Myocyte (in vitro differentiated cells): ENCODE results near the gene KIFC3. TPM values are rescaled to one million over a fixed set of nuclear protein-coding genes. Genes with fewer than 3 reads are reported as not detected.
A peak's percentile ranks its signal among the peaks of the same experiment; 100 is the strongest.
"Not testable (repeated sequence)": the region's sequence is repeated elsewhere in the genome, so short reads cannot be mapped to it uniquely, and the experiment has no call there.

Experiments used
- DNase-seq: peaks from one replicate; pipeline ENCODE4 v3.0.0-alpha.2; 2012; ENCODE audit warnings: low read depth
- total RNA-seq: library from RNA; depleted of rRNA; stranded (reverse); fragments of >200 nt; gene quantifications from 2 replicates; pipeline ENCODE4 v1.2.3, GENCODE V29; 2014

Gene KIFC3
- total RNA-seq, 1 donor from 2014 or later = 64.5 TPM

GRCh38 chr16:57788951-57789350, 13.3 kb downstream of the KIFC3 start:
- no peak for DNase-seq

DNA sequence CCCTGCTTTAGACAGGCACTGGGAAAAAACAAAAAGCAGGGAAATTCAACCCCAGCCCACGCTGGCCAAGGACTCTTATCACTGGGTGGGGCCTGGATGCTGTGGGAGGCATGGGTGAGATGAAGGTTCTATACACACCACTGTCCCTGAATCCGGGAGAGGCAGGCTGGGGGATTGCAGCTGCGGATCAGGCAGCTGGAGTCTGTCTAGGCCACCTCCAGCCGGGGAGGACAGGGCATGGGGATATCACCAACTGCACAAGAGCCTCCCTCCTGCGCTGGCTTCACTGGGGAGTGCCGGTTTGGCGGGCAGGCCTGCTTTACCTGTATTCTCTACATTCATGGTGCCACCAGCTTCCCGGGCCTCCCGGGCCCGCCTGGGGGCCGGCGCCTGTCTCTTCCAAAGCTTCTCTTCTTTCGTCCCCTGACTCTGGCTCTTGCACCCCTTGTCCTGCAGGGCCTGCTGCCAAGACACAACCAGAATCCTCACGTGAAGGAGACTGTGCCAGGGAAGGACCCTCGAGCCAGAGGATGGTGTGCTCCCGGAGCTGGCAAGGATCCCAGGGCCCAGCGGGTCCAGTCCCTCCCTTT, 13.9 kb downstream of the KIFC3 start:
- DNase-seq = no peak

- DNase-seq = no peak
These were observed 14.8 kb downstream of the KIFC3 start for GRCh38 chr16:57787519-57787905.

DNA sequence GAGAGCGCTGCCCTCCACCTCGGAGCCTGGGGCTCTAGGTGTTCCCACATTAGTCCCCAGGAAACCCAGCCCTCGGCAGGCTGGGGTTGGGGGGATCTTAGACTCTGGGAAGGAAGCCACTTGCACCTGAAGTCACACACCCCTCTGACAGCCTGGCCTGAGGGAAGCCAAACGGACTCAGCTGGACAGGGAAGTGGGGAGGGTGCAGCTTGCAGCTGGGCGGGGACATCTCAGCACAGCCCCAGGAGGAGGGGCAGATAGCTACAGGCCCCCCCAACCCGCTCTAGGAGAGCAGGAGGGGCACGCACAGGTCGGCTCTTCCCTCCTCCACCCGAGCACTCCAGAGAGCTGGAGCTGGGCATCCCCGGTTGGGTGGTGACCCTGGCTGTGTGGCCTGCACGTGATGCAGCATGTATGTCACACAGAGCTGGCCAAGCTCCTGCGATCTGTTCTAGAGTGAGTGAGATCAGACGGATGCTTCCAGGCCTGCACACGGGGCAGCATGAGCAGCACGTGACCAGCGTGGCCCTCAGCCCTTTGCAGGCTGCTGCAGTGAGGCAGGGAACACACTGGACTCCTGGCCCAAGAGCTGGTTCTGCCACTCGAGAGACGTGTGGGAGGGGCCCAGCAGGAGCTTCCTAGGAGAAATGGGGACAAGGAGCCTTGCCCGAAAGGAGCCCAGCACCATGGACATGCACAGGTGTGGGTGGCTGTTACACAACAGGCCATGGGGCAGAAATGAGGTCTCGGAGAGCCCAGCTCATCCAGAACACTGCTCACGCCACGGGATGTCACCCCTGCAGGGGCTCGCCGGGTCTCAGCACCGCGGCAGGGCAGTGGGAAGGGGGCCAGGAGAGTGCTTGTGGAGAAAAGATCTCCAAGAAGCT, 15.4 kb downstream of the KIFC3 start:
- no peak for DNase-seq

GRCh38 chr16:57785924-57786323, 16.4 kb downstream of the KIFC3 start:
- no peak for DNase-seq

DNA sequence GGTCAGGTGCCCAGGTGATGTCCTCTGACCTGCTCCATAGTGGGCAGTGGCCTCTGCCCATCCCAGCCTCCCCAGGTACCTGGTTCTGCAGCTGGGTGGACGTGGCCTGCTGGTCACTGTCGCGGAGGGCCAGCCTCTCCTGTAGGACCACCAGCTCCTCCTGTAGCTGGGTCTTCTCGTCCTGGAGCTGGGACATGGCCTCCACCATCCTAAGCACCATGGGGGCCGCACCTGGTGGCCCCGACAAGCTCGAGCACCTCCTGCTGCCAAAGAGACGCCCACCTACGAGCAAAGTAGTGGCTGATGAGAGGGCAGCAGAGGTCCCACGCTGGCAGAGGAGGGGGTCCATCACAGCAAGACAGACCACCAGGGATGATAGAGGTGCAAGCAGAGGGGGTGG, 16.9 kb downstream of the KIFC3 start:
- no peak for DNase-seq

DNA sequence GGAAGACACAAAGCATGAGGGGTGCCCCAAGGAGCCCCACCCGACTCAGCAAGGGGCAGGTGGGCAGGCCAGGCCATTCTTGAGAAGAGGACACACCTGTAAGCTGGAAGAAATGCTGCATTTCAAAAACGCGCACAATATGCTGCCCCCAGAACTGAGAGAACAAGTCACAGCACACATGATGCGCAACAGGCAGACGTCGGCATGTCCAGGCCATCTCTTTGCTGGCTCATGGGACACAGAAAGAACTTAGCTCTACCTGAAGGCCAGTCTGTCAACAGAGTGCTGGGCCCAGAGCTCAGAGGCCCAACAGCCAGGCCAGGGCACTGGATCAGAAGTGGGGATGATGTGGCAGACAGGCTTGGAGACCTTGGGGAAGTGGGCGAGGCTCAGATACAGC, 18.0 kb downstream of the KIFC3 start:
- no peak for DNase-seq

- no peak for DNase-seq
These were observed 18.4 kb downstream of the KIFC3 start for GRCh38 chr16:57783883-57784282.

GRCh38 chr16:57783116-57783515, 19.2 kb downstream of the KIFC3 start:
- no peak for DNase-seq

DNA sequence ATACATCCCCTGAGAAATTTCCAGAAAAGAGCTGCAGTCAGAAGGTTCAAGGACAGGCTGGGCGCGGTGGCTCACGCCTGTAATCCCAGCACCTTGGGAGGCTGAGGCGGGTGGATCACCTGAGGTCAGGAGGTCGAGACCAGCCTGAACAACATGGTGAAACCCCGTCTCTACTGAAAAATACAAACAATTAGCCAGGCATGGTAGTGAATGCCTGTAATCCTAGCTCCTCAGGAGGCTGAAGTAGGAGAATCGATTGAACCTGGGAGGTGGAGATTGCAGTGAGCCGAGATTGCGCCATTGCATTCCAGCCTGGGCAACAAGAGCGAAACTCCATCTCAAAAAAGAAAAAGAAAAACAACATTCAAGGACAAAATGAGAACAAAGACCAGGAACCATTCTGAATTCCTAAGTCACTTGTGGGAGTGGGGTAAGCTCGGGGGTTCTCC, 19.7 kb downstream of the KIFC3 start:
- DNase-seq = not testable (repeated sequence)

GRCh38 chr16:57781741-57782606, 20.3 kb downstream of the KIFC3 start:
- peak; percentile 89 for DNase-seq

- DNase-seq = peak; percentile 54
These were observed 20.9 kb downstream of the KIFC3 start for GRCh38 chr16:57781349-57781740.

- DNase-seq = not testable (repeated sequence)
These were observed 22.5 kb downstream of the KIFC3 start for GRCh38 chr16:57779836-57780235.

DNA sequence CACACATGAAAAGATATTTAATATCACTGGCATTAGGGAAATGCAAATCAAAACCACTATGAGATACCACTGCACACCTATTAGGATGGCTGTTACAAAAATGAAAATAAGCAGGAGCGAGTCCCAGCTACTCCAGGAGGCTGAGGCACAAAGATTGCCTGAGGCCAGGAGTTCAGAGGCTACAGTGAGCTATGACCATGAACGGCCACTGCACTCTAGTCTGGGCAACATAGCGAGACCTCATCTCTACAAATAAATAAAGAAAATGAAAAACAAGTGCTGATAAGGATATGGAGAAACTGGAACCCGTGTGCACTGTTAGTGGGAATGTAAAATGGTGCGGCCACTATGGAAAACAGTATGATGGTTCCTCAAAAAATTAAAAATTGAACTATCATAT, 23.6 kb downstream of the KIFC3 start:
- DNase-seq = no peak

DNA sequence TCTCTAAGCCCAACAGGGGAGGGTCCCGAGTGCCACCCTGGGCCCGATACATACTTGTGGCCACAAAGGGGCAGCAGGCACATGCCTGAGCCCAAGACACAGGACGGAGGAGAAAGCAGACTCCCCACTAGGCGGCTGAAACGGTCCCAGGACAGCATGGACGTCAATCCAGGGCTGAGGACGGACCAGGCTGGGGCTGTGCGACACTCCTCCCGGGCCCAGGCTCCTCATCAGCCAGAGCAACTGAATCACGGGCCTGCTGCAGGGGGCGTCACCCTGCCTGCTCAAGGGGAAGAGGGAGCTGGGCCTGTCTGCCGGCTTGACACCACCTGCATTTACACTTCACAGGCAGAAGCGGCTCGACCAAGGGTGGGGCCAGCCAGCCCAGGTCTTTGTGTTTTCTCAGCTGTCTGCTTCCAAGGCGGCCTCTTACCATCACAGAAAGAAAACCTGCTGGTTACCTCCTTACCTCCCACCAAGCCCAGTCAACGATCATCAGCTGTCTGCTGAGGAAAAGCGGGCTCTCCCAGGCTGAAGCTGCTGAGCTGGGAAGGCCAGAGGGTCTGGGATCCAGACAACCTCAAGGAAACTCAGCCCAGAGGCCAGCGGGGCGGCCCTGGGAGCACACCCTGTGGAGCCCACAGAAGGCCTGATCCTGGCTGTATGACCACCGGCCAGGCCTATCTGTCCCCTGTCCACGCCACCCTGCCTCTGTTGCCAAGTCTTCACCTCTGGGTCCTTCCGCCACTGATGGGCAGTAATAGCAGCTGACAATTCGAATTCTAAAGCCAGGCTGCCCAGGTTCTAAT, 26.4 kb downstream of the KIFC3 start:
- peak; percentile 51 for DNase-seq

GRCh38 chr16:57774705-57775285, 27.5 kb downstream of the KIFC3 start:
- no peak for DNase-seq

DNA sequence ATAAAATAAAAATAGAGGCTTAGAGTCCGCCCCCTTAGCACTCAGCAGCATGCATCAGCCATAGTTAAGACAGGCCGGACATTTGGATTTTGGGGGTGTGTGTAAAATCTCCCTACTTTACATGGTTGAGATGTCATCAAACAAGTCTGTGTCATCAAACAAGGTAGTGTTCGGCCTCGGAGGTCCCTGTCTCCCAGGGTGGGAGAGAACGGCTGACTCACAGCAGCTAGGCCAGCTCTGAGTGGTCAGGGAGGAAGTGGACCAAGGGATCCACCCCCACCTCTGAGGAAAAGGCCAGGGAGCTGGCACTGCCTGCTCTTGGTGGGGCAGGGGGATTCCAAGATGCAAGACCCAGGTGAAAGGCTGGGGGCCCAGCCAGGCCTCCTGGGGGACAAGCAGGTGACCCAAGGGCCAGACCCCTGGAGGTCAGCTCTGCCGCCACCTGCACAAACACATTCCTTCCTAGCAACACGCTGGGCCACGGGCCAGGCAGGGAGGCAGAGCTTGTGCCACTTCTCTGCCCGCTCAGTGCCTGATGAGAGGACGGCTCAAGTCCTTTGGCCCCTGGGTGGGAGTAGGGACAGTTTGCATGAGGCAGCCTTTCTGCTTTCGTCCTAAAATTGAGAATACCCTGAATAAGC, 28.5 kb downstream of the KIFC3 start:
- DNase-seq = no peak

- no peak for DNase-seq
These were observed 29.3 kb downstream of the KIFC3 start for GRCh38 chr16:57773019-57773418.

DNA sequence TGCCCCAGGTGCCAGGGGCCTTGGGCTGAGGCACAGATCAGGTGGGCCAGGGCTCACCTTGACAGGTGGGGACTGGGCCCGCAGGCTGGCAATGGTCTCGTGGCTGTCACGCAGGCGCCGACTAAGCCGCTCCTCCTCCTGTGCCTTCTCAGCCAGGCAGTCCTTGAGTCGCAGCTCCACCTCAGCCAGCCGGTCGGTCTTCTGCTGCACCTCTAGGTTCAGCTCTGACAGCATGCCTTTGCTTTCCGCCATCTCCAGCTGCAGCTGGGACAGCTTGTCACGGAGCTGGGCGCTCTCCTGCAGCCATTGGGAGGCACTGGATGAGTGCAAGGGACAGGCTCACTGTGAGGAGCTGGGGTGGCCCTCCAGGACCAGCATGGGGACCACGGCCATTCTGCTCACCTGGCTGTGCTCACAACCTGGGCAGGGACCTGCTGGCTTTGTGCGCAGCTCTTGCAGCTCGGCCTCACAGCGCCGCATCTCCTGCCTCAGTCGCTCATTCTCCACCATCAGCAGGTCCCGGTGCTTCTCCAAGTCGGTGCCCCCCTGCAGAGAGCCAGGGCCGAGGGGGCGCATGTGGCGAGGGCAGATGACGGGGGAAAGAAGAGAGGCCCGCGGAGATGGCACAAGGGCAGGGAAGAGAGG, 31.0 kb downstream of the KIFC3 start:
- no peak for DNase-seq

- DNase-seq = no peak
These were observed 31.9 kb downstream of the KIFC3 start for GRCh38 chr16:57770361-57770760.
